Left hindlimb (tissue), 1 donor: ENCODE measurements around the gene SFMBT1.

Experiments
- DNase-seq: peaks from one replicate; pipeline ENCODE4 v3.0.0-alpha.2; 2018

SFMBT1 gene

GRCh38 chr3:53045518-53046170, at the start of gene SFMBT1:
Gene SFMBT1, minus strand, starts transcription at chr3:53046073. Its CDS starts 76,945 bp downstream, at chr3:52969128.
- DNase-seq = peak; percentile 79

GRCh38 chr3:53092942-53093341, 47.1 kb upstream of the SFMBT1 start:
- no peak for DNase-seq

- DNase-seq = no peak
These were observed 46.3 kb upstream of the SFMBT1 start for GRCh38 chr3:53092216-53092615.

- no peak for DNase-seq
These were observed 45.1 kb upstream of the SFMBT1 start for GRCh38 chr3:53091011-53091410.

- DNase-seq = no peak
These were observed 43.6 kb upstream of the SFMBT1 start for GRCh38 chr3:53089511-53089910.

GRCh38 chr3:53085476-53085875, 39.6 kb upstream of the SFMBT1 start:
- no peak for DNase-seq

- no peak for DNase-seq
These were observed 38.6 kb upstream of the SFMBT1 start for GRCh38 chr3:53084310-53085001.

GRCh38 chr3:53083949-53084309, 38.1 kb upstream of the SFMBT1 start:
- DNase-seq = no peak

- peak; percentile 84 for DNase-seq
These were observed 37.6 kb upstream of the SFMBT1 start for GRCh38 chr3:53083521-53083920.

- DNase-seq = no peak
These were observed 36.9 kb upstream of the SFMBT1 start for GRCh38 chr3:53082736-53083135.

GRCh38 chr3:53081318-53081717, 35.4 kb upstream of the SFMBT1 start:
- no peak for DNase-seq

- DNase-seq = no peak
These were observed 34.8 kb upstream of the SFMBT1 start for GRCh38 chr3:53080612-53081205.

- DNase-seq = no peak
These were observed 34.1 kb upstream of the SFMBT1 start for GRCh38 chr3:53079791-53080555.

GRCh38 chr3:53079147-53079546, 33.3 kb upstream of the SFMBT1 start:
- no peak for DNase-seq

- no peak for DNase-seq
These were observed 32.8 kb upstream of the SFMBT1 start for GRCh38 chr3:53078656-53079055.

GRCh38 chr3:53077476-53078220, 31.8 kb upstream of the SFMBT1 start:
- DNase-seq = no peak

GRCh38 chr3:53075743-53076140, 29.9 kb upstream of the SFMBT1 start:
- no peak for DNase-seq

- DNase-seq = no peak
These were observed 29.2 kb upstream of the SFMBT1 start for GRCh38 chr3:53074761-53075742.

GRCh38 chr3:53074366-53074696, 28.5 kb upstream of the SFMBT1 start:
- no peak for DNase-seq

GRCh38 chr3:53073553-53074365, 27.9 kb upstream of the SFMBT1 start:
- DNase-seq = no peak
